ENCODE results near the gene CPT1C. TPM values are rescaled to one million over a fixed set of nuclear protein-coding genes. Genes with fewer than 3 reads are reported as not detected.
A peak's percentile ranks its signal among the peaks of the same experiment; 100 is the strongest.

The CPT1C gene
- total RNA-seq, 3 donors from 2014 or later (not counting 1 experiment from before 2014, with no cell fraction given) = 0.34 to 0.78 (median 0.73) TPM

GRCh38 chr19:49738268-49738667 lies 47.4 kb downstream of the CPT1C start:
- H3K36me3 ChIP-seq (ENCODE audit: control insufficient read depth, insufficient read depth, low read length) = no peaks in the 10 kb centered on the region
- WGBS (ENCODE audit: insufficient coverage) = 84% methylated on average over 4 of the region's 4 CpGs
- H3K4me1 Mint-ChIP-seq = peaks cover 5 to 7% of the 10 kb centered on the region in 2 donors
- TF ChIP-seq CTCF (IDR thresholded peaks at IDR 0.05) = no peak
- H3K9me3 Mint-ChIP-seq = no peaks in the 10 kb centered on the region
- no peak overlapping the region for H3K4me3 Mint-ChIP-seq
- intact Hi-C loops (cut with micrococcal nuclease) = no loop called here
- no peaks in the 10 kb centered on the region for H3K27me3 Mint-ChIP-seq (ENCODE audit: low read depth in 2 of 2)
- H3K36me3 Mint-ChIP-seq = no peaks in the 10 kb centered on the region
- H3K4me3 ChIP-seq (ENCODE audit: low read length) = no peak overlapping the region
- H3K4me1 ChIP-seq (ENCODE audit: control insufficient read depth, insufficient read depth, low read length) = peaks cover 15% of the 10 kb centered on the region
- ATAC-seq (no peak), DNase-seq (no peak)
- H3K9me3 ChIP-seq (ENCODE audit: control insufficient read depth, insufficient read depth, low read length) = no peaks in the 10 kb centered on the region
- no peak overlapping the region for H3K27ac Mint-ChIP-seq
- no peaks in the 10 kb centered on the region for H3K27me3 ChIP-seq (ENCODE audit: control insufficient read depth, insufficient read depth, low read length)
- H3K27ac ChIP-seq (ENCODE audit: low read length) = no peak overlapping the region

- intact Hi-C loops (cut with micrococcal nuclease) = no loop called here
- Mint-ChIP-seq H3K4me3 (no peak overlapping the region), H3K4me1 (peaks cover 5 to 7% of the 10 kb centered on the region in 2 donors), H3K27ac (peak overlapping the region; percentile 16 to 77), H3K9me3 (no peaks in the 10 kb centered on the region), H3K27me3 (ENCODE audit: low read depth in 2 of 2) (no peaks in the 10 kb centered on the region), H3K36me3 (no peaks in the 10 kb centered on the region)
- no peak overlapping the region for H3K4me3 ChIP-seq (ENCODE audit: low read length)
- peaks cover 15% of the 10 kb centered on the region for H3K4me1 ChIP-seq (ENCODE audit: control insufficient read depth, insufficient read depth, low read length)
- H3K27ac ChIP-seq (ENCODE audit: low read length) = no peak overlapping the region
- H3K27me3 ChIP-seq (ENCODE audit: control insufficient read depth, insufficient read depth, low read length) = no peaks in the 10 kb centered on the region
- H3K36me3 ChIP-seq (ENCODE audit: control insufficient read depth, insufficient read depth, low read length) = no peaks in the 10 kb centered on the region
- DNase-seq (no peak), ATAC-seq (peak in 1 of 3 donors; percentile 63)
- no peak for TF ChIP-seq CTCF (IDR thresholded peaks at IDR 0.05)
- 30% methylated on average over 1 of the region's 1 CpG for WGBS (ENCODE audit: insufficient coverage)
- H3K9me3 ChIP-seq (ENCODE audit: control insufficient read depth, insufficient read depth, low read length) = no peaks in the 10 kb centered on the region
Observed at GRCh38 chr19:49739098-49739497, 48.2 kb downstream of the CPT1C start.

GRCh38 chr19:49739933-49740332 lies 49.0 kb downstream of the CPT1C start:
- H3K36me3 Mint-ChIP-seq = no peaks in the 10 kb centered on the region
- H3K4me1 ChIP-seq (ENCODE audit: control insufficient read depth, insufficient read depth, low read length) = peaks cover 15% of the 10 kb centered on the region
- intact Hi-C loops (cut with micrococcal nuclease) = no loop called here
- no peak overlapping the region for H3K4me3 Mint-ChIP-seq
- DNase-seq (no peak), ATAC-seq (no peak)
- H3K27me3 Mint-ChIP-seq (ENCODE audit: low read depth in 2 of 2) = no peaks in the 10 kb centered on the region
- no peaks in the 10 kb centered on the region for H3K36me3 ChIP-seq (ENCODE audit: control insufficient read depth, insufficient read depth, low read length)
- no peak overlapping the region for H3K27ac Mint-ChIP-seq
- no peaks in the 10 kb centered on the region for H3K27me3 ChIP-seq (ENCODE audit: control insufficient read depth, insufficient read depth, low read length)
- H3K9me3 Mint-ChIP-seq = no peaks in the 10 kb centered on the region
- no peak overlapping the region for H3K27ac ChIP-seq (ENCODE audit: low read length)
- 97% methylated on average over 8 of the region's 10 CpGs for WGBS (ENCODE audit: insufficient coverage)
- H3K9me3 ChIP-seq (ENCODE audit: control insufficient read depth, insufficient read depth, low read length) = no peaks in the 10 kb centered on the region
- H3K4me1 Mint-ChIP-seq = peaks cover 5 to 7% of the 10 kb centered on the region in 2 donors
- H3K4me3 ChIP-seq (ENCODE audit: low read length) = no peak overlapping the region
- no peak for TF ChIP-seq CTCF (IDR thresholded peaks at IDR 0.05)

GRCh38 chr19:49741210-49741844 lies 50.4 kb downstream of the CPT1C start:
- WGBS (ENCODE audit: insufficient coverage) = 86% methylated on average over 9 of the region's 9 CpGs
- TF ChIP-seq CTCF (IDR thresholded peaks at IDR 0.05) = no peak
- H3K27ac ChIP-seq (ENCODE audit: low read length) = no peak overlapping the region
- Mint-ChIP-seq H3K27me3 (ENCODE audit: low read depth in 2 of 2) (no peaks in the 10 kb centered on the region), H3K36me3 (no peaks in the 10 kb centered on the region), H3K4me3 (no peak overlapping the region), H3K4me1 (peaks cover 5 to 7% of the 10 kb centered on the region in 2 donors), H3K9me3 (no peaks in the 10 kb centered on the region), H3K27ac (no peak overlapping the region)
- no peak for DNase-seq
- no peak for ATAC-seq
- H3K4me1 ChIP-seq (ENCODE audit: control insufficient read depth, insufficient read depth, low read length) = peaks cover 15% of the 10 kb centered on the region
- no peaks in the 10 kb centered on the region for H3K36me3 ChIP-seq (ENCODE audit: control insufficient read depth, insufficient read depth, low read length)
- no peak overlapping the region for H3K4me3 ChIP-seq (ENCODE audit: low read length)
- intact Hi-C loops (cut with micrococcal nuclease) = no loop called here
- no peaks in the 10 kb centered on the region for H3K27me3 ChIP-seq (ENCODE audit: control insufficient read depth, insufficient read depth, low read length)
- H3K9me3 ChIP-seq (ENCODE audit: control insufficient read depth, insufficient read depth, low read length) = no peaks in the 10 kb centered on the region

All from natural killer cell (primary cell).